DMS 273 (cell line): ENCODE data around the gene KAZN.
A peak's percentile ranks its signal among the peaks of the same experiment; 100 is the strongest.

ENCODE experiments used
- DNase-seq: peaks from one replicate; lab custom pipeline; 2025; ENCODE audit not compliant: unreplicated experiment; lab: John Stamatoyannopoulos, UW

The KAZN gene

GRCh38 chr1:14897997-14898645 lies 299.6 kb downstream of the KAZN start:
- no peak for DNase-seq

- no peak for DNase-seq
Measured at GRCh38 chr1:14899686-14900085, 301.2 kb downstream of the KAZN start.

- DNase-seq = no peak
Measured at GRCh38 chr1:14901371-14901954, 303.0 kb downstream of the KAZN start.

GRCh38 chr1:14903922-14904321 lies 305.4 kb downstream of the KAZN start:
- no peak for DNase-seq

- DNase-seq = no peak
Measured at GRCh38 chr1:14906665-14907064, 308.2 kb downstream of the KAZN start.

GRCh38 chr1:14907416-14907815 lies 308.9 kb downstream of the KAZN start:
- DNase-seq = no peak

- no peak for DNase-seq
Measured at GRCh38 chr1:14909273-14909672, 310.8 kb downstream of the KAZN start.

- no peak for DNase-seq
Measured at GRCh38 chr1:14909920-14910460, 311.5 kb downstream of the KAZN start.

- DNase-seq = no peak
Measured at GRCh38 chr1:14910984-14911721, 312.7 kb downstream of the KAZN start.

- no peak for DNase-seq
Measured at GRCh38 chr1:14912839-14913481, 314.5 kb downstream of the KAZN start.

GRCh38 chr1:14913482-14914177 lies 315.1 kb downstream of the KAZN start:
- peak; percentile 87 for DNase-seq

- DNase-seq = no peak
Measured at GRCh38 chr1:14914351-14914988, 316.0 kb downstream of the KAZN start.

- DNase-seq = peak; percentile 75
Measured at GRCh38 chr1:14915356-14916054, 317.0 kb downstream of the KAZN start.

GRCh38 chr1:14919289-14919688 lies 320.8 kb downstream of the KAZN start:
- no peak for DNase-seq

- DNase-seq = no peak
Measured at GRCh38 chr1:14919751-14920150, 321.3 kb downstream of the KAZN start.

GRCh38 chr1:14921057-14921456 lies 322.6 kb downstream of the KAZN start:
- no peak for DNase-seq

- DNase-seq = no peak
Measured at GRCh38 chr1:14922942-14923726, 324.6 kb downstream of the KAZN start.

GRCh38 chr1:14923727-14924452 lies 325.4 kb downstream of the KAZN start:
- DNase-seq = peak; percentile 70
